A673 (cell line): ENCODE data around the gene OPN1MW. TPM values are rescaled to one million over a fixed set of nuclear protein-coding genes. Genes with fewer than 3 reads are reported as not detected.
"Not testable (repeated sequence)": the region's sequence is repeated elsewhere in the genome, so short reads cannot be mapped to it uniquely, and the experiment has no call there.

Experiments
- Bru-seq: library from RNA; stranded (reverse); fragments of 400-500 nt; gene quantifications from one replicate; lab custom pipeline; 2021; lab: Mats Ljungman, UMichigan
- BruChase-seq, 2 experiments: library from RNA; stranded (reverse); fragments of 400-500 nt; gene quantifications; one replicate each; lab custom pipeline; 2021; lab: Mats Ljungman, UMichigan
- BruUV-seq: library from RNA; stranded (reverse); fragments of 400-500 nt; replicated peaks from 2 replicates; lab custom pipeline; 2021; lab: Mats Ljungman, UMichigan
- CTCF ChIA-PET: fragments of 300-600 bp; sonication (Branson Sonifier 250); formaldehyde crosslinking; loops from one replicate; lab custom pipeline; 2022; ENCODE audit warnings: antibody characterized with exemption; lab: Charles Lee
- POLR2A ChIA-PET: fragments of 300-600 bp; sonication (Branson Sonifier 250); formaldehyde crosslinking; loops from one replicate; lab custom pipeline; 2022; ENCODE audit warnings: antibody characterized with exemption; ENCODE audit not compliant: low non-redundant PET; lab: Charles Lee
- DNase-seq: peaks from one replicate; pipeline ENCODE4 v3.0.0-alpha.2; 2015; ENCODE audit warnings: low spot score
- H3K27ac ChIP-seq: fragments of 200-600 bp; sonication (generic); 2 replicates; pipeline ENCODE4 v1.5.1; 2016; ENCODE audit warnings: mixed run types, low read depth, mild to moderate bottlenecking, mixed read lengths, antibody characterized with exemption, low read length; ENCODE audit not compliant: poor library complexity, severe bottlenecking
- H3K27me3 ChIP-seq: fragments of 200-600 bp; sonication (generic); replicated peaks from 2 replicates; pipeline ENCODE4 v1.6.1; 2017; ENCODE audit warnings: mixed run types, low read depth, mild to moderate bottlenecking, mixed read lengths, antibody characterized with exemption, low read length; ENCODE audit not compliant: insufficient read depth, poor library complexity
- H3K36me3 ChIP-seq: fragments of 200-600 bp; sonication (generic); 2 replicates; pipeline ENCODE4 v1.6.1; 2016; ENCODE audit warnings: mixed run types, mild to moderate bottlenecking, mixed read lengths, antibody characterized with exemption, low read length; ENCODE audit not compliant: insufficient read depth, poor library complexity, severe bottlenecking
- H3K4me1 ChIP-seq: fragments of 200-600 bp; sonication (generic); 2 replicates; pipeline ENCODE4 v1.6.1; 2017; ENCODE audit warnings: mixed run types, mild to moderate bottlenecking, mixed read lengths, antibody characterized with exemption, low read length; ENCODE audit not compliant: insufficient read depth, poor library complexity, severe bottlenecking
- H3K4me3 ChIP-seq: fragments of 200-600 bp; sonication (generic); 2 replicates; pipeline ENCODE4 v1.5.1; 2016; ENCODE audit warnings: low read depth, mixed run types, mild to moderate bottlenecking, mixed read lengths, low read length; ENCODE audit not compliant: poor library complexity, severe bottlenecking
- H3K9me3 ChIP-seq: fragments of 200-600 bp; sonication (generic); 2 replicates; pipeline ENCODE4 v1.6.1; 2016; ENCODE audit warnings: mixed run types, low read depth, mild to moderate bottlenecking, mixed read lengths, antibody characterized with exemption, low read length; ENCODE audit not compliant: poor library complexity, severe bottlenecking
- EZH2 ChIP-seq: fragments of 200-600 bp; sonication (generic); IDR thresholded peaks from 2 replicates; pipeline ENCODE4 v1.6.1; 2017; ENCODE audit warnings: borderline replicate concordance, low read depth, mild to moderate bottlenecking, mixed read lengths, antibody characterized with exemption, low read length; ENCODE audit not compliant: poor library complexity, severe bottlenecking
- intact Hi-C: fragments of 100-400 bp; cut with micrococcal nuclease; formaldehyde crosslinking; loops from one replicate; pipeline ENCODE4 v1.10.0; 2022; ENCODE audit not compliant: unreplicated experiment
- long read RNA-seq: library from polyadenylated mRNA; stranded (forward); transcript quantifications from one replicate; pipeline ENCODE4 v2.0.0, GENCODE V29; 2022
- total RNA-seq: library from RNA; stranded (reverse); gene quantifications from 2 replicates; pipeline ENCODE4 v1.2.3, GENCODE V29; 2021
- TF ChIP-seq, protein P1 (sequence below): fragments of 300-800, 200-600 bp; sonication (generic); conservative IDR thresholded peaks from 2 replicates; pipeline ENCODE4 v1.5.1; 2017; ENCODE audit warnings: low read depth, mild to moderate bottlenecking, antibody characterized with exemption, low read length, moderate library complexity, mixed read lengths

The OPN1MW gene
- total RNA-seq, result not detected in 2 replicates
- Bru-seq, nascent RNA, result not detected
- BruChase-seq, experiment 1, labeled RNA remaining after a 2-hour chase, result not detected
- not detected for BruChase-seq, experiment 2, labeled RNA remaining after a 6-hour chase
- long read RNA-seq, result 0 reads

- H3K27me3 ChIP-seq, H3K36me3 ChIP-seq, POLR2A ChIA-PET, H3K9me3 ChIP-seq, H3K27ac ChIP-seq, H3K4me3 ChIP-seq, intact Hi-C loops, CTCF ChIA-PET, DNase-seq, H3K4me1 ChIP-seq, BruUV-seq: not testable (repeated sequence)
Observed at GRCh38 chrX:154182296-154182695, at the start of gene OPN1MW. Gene OPN1MW, plus strand, starts transcription at chrX:154182596. Its CDS starts 82 bp downstream, at chrX:154182678.

- Histone ChIP-seq H3K27me3 (no peaks in the 10 kb centered on the region), H3K36me3 (no peaks in the 10 kb centered on the region), H3K27ac (no peak overlapping the region), H3K4me3 (no peak overlapping the region), H3K4me1 (no peaks in the 10 kb centered on the region), H3K9me3 (no peaks in the 10 kb centered on the region)
- no peak for TF ChIP-seq EZH2
- TF ChIP-seq, protein P1, sequence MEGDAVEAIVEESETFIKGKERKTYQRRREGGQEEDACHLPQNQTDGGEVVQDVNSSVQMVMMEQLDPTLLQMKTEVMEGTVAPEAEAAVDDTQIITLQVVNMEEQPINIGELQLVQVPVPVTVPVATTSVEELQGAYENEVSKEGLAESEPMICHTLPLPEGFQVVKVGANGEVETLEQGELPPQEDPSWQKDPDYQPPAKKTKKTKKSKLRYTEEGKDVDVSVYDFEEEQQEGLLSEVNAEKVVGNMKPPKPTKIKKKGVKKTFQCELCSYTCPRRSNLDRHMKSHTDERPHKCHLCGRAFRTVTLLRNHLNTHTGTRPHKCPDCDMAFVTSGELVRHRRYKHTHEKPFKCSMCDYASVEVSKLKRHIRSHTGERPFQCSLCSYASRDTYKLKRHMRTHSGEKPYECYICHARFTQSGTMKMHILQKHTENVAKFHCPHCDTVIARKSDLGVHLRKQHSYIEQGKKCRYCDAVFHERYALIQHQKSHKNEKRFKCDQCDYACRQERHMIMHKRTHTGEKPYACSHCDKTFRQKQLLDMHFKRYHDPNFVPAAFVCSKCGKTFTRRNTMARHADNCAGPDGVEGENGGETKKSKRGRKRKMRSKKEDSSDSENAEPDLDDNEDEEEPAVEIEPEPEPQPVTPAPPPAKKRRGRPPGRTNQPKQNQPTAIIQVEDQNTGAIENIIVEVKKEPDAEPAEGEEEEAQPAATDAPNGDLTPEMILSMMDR, result no peak
- intact Hi-C loops, result no loop called here
- ChIA-PET POLR2A (interaction anchor here (0.6 kb wide), 1 partner anchor 405 kb away, joined by 3 read pairs; no protein-coding TSS in a partner anchor), CTCF (interaction anchor here (0.8 kb wide), 1 partner anchor 173 kb away, joined by 3 read pairs; no protein-coding TSS in a partner anchor)
- no TSS peak for BruUV-seq
- no peak for DNase-seq
Observed at GRCh38 chrX:154135458-154136229, 46.8 kb upstream of the OPN1MW start.

- ChIA-PET POLR2A (no interaction called here), CTCF (no interaction called here)
- H3K27me3 ChIP-seq, result no peaks in the 10 kb centered on the region
- no peaks in the 10 kb centered on the region for H3K9me3 ChIP-seq
- H3K27ac ChIP-seq, result no peak overlapping the region
- H3K4me3 ChIP-seq, result no peak overlapping the region
- intact Hi-C loops, result no loop called here
- H3K36me3 ChIP-seq, result no peaks in the 10 kb centered on the region
- no peaks in the 10 kb centered on the region for H3K4me1 ChIP-seq
- TF ChIP-seq, protein P1, result peak; percentile 79
- TF ChIP-seq EZH2, result no peak
- BruUV-seq, result no TSS peak
- peak; percentile 66 for DNase-seq
Observed at GRCh38 chrX:154136627-154137161, 45.7 kb upstream of the OPN1MW start.
